Measurements from ENCODE around the gene SPECC1L.

Gene SPECC1L

DNA sequence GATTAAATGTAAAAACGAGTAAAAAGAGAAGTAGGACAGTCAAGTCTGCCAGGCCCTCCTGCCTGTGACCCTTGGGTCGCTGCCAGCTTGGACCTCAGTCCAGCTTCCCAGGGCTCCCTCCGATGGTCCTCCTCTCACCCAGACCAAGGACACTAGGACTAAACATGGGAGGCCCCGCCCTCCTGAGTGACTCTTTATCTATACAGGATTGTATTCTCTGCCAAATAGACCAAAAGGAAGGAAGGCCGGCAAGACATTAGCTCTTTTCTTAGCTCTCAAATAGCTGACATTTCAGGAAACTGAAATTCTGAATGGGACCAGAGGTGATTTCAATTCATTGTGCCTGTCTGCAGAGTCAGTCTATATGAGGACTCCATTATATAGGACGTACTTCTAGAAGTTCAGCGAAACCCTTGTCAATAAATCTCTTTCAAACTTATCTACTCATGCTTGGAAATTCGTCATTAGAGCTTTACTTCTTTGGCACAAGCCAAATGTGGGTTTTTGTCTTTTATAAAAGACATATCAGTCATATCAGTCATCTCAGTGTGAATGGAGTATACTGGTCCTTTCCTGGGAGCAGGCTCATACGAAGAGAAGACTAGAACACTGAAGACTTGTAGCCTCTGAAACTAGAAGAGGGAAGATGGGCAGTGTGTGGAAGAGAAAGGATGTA lies 185.3 kb downstream of the SPECC1L start:
- no peak overlapping the region for H3K27ac ChIP-seq
- no peak for DNase-seq (ENCODE audit: low read depth, low spot score)

DNA sequence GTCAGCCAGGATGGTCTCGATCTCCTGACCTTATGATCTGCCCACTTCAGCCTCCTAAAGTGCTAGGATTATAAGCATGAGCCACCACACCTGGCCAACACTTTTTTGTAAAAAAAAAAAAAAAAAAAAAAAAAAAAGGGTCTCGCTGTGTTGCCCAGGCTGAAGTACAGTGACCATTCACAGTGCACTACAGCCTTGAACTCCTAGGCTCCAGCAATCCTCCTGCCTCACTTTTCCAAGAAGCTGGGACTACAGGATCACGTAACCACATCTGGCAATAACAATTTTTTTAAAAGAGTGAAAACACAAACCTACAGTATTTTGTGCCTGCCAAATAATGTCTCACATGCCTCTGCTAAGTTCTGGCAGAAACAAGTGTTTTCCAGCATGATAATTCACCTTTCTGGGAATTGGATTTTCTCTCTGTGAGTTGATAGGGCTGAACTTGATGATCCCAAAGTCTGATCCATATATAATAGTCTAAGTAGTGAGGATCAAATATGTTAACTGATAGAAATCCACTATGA lies 187.3 kb downstream of the SPECC1L start:
- no peak for DNase-seq (ENCODE audit: low read depth, low spot score)
- H3K27ac ChIP-seq: no peak overlapping the region

DNA sequence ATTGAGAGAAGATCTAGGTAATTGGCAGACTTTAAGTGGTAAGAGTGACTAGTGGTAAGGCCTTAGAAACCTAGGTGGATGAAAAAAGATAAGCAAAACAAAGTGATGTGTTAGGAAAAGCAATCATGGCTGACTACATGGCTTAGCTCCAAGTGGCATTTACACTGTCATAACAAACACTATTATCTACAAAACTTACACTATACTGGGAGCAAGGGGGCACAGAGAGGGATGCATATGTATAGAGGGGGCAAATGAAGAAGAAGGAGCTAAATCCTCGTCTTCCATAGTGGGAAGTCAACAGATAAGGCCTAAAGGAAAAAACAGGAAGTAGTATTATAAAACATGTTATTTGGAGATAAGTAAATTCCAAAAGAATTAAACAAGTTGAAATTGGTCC lies 189.3 kb downstream of the SPECC1L start:
- no peak overlapping the region for H3K27ac ChIP-seq
- DNase-seq (ENCODE audit: low read depth, low spot score): no peak

DNA sequence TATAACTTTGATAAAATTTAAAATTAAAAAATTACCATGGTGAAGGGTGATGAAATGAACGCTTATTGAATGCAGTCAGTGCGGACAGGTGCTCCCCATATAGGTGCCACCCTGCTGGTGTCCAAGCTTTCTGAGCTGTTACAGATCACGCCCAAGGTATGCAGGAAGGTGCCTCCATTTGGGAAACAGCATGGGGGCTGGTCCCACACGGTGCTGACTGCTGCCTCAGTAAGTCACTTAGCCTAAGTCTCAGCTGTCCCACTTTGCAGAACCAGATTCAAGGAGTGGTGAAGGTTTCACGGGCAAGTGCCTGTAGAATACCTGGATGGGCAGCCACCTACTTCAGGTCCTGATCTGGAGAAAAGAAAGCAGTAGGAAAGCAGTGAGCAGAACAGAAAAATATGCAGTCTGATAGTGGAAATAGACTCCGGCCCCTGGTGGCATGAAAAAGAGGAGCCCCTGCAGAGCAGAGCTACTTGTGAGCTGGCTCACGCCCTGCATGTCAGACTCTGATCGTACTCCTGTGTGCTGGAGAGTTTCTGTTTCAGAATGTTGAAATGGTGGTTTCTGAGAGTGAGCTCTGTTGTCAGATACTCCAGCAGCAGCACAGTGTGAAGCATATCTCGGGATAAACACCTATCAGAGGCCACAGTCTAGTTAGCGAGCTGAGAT lies 189.9 kb downstream of the SPECC1L start:
- DNase-seq (ENCODE audit: low read depth, low spot score): no peak

DNA sequence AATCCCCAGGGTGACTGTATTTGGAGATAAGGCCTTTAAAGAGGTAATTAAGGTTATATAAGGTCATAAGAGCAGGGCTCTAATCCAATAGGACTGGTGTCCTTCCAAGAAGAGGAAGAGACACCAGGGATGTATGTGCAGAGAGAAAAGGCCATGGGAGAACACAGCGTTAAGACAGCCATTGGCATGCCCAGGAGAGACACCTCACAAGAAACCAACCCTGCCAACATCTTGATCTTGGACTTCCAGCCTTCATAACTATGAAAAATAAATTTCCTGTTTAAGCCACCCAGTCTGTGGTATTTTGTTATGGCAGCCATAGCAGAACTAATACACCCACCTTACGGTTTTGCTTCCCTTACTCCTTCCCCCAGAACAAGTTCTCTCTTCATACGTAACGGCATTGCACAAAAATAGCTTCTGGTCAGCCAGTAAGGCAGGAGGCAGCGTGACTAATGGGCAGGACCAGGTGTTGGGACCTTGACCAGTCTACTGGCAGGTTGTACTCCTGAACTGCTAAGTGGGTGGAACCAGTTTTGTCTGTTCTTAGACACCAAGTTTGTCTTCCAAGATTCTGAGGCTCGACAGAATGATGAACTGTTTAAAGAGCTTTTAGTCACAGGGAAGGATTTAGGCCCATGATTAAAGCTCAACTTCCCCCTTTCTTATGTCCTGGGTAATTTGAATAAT lies 192.6 kb downstream of the SPECC1L start:
- no peak for DNase-seq (ENCODE audit: low read depth, low spot score)
- no peak overlapping the region for H3K27ac ChIP-seq

More for the DNA sequence above, 189.9 kb downstream of the SPECC1L start:
- H3K27ac ChIP-seq: no peak overlapping the region

DNA sequence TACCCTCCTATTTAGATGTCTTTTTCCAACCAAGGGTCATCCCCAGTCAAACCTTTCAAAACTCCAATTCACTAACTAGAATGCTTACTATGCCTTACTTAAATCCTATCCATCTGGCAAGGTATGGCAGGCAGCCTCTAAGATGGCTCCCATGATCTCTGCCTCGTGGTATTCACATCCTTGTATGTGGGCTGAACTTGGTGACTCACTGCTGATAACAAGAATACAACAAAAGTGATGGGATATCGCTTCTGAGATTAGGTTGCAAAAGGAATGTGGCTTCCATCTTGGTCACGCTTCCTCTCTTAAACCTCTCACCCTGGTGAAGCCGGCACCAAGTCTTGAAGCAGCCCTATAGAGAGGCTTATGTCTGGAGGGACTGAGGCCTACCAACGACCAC lies 194.9 kb downstream of the SPECC1L start:
- no peak for DNase-seq (ENCODE audit: low read depth, low spot score)
- H3K27ac ChIP-seq: no peak overlapping the region

DNA sequence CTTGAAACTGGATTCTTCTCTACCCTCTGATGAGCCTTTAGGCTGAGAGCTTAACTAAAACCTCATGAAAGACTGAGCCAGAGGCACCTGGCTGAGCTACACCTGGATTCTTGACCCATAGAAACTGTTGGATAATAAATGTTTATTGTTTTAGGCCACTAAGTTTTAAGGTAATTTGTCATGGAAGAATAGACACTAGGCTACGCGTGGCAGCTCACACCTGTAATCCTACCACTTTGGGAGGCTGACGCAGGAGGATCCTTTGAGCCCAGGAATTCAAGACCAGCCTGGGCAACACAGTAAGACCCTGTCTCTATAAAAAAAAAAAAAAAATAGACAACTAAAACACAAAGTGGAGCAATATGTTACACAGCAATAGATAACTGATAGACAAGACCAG lies 195.3 kb downstream of the SPECC1L start:
- H3K27ac ChIP-seq: no peak overlapping the region
- no peak for DNase-seq (ENCODE audit: low read depth, low spot score)

DNA sequence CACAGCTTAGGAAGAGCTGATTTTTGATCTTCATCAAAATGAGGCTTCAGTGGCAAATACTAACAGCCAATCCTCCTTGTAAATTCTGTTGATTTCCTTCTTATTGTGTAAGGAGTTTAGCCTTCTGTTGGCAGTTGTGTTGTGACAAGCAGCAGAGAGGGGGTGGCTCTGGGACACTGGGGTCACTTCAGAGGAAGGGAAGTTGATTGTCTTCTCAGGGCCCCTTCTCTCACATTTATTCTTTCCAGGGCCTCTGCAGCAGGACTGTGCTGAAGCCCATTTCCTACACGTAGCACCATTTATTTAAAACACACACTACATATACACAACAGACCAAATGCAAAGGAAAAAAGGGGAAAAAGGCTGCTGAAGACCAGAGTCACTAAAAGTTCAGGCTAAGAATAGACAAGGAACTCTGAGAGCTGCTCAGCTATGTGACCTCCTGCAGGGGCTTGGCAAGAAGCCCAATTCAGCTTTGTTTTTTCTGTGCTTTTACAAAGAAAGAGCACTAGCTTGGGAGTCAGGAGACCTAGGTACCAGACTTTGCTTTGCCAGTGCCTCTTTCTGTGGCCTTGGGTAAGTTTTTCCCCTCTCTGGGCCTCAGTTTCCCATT lies 196.2 kb downstream of the SPECC1L start:
- no peak overlapping the region for H3K27ac ChIP-seq
- no peak for DNase-seq (ENCODE audit: low read depth, low spot score)

DNA sequence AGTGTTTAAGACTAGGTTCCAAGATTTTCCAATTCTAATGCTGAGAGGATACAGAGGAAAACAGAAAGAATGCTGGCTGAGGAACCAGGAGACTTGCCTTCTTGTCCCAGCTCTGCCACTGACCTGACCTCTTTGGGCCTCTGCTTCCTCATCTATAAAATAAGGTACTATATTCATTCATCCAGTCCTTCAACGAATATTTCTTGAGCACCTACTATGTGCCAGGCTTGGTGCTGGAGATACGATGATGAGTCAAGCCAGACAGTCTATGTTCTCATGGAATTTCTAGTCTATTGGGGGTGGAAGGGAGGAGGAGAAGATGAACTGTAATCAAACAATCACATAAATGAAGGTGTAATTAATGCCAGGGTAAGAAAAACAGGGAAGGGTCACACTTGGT lies 196.7 kb downstream of the SPECC1L start:
- no peak for DNase-seq (ENCODE audit: low read depth, low spot score)
- H3K27ac ChIP-seq: no peak overlapping the region
